H1 (cell line): ENCODE results near the gene RAB10. TPM values are rescaled to one million over a fixed set of nuclear protein-coding genes. Genes with fewer than 3 reads are reported as not detected.
A peak's percentile ranks its signal among the peaks of the same experiment; 100 is the strongest.

Experiments used
- CTCF ChIA-PET: fragments of 300-600 bp; sonication (Branson Sonifier 250); formaldehyde crosslinking; loops from one replicate; lab custom pipeline; 2021; ENCODE audit not compliant: partially characterized antibody; lab: Charles Lee
- POLR2A ChIA-PET: fragments of 300-600 bp; sonication (Branson Sonifier 250); formaldehyde crosslinking; loops from one replicate; lab custom pipeline; 2021; ENCODE audit warnings: inconsistent platforms; ENCODE audit not compliant: partially characterized antibody; lab: Charles Lee
- DNase-seq, 2 experiments: peaks; one replicate each; pipeline versions ENCODE4 v3.0.0 to v3.0.0-alpha.2; 2010 to 2022; ENCODE audit warnings: low spot score in 2 of 2, low read depth in 1 of 2, mixed read lengths in 1 of 2
- FAIRE-seq: peaks from 2 replicates; lab custom pipeline; 2011; peaks lifted over from hg19 to GRCh38; lab: Jason Lieb, UNC
- H2AFZ ChIP-seq: 2 replicates; pipeline ENCODE4 v1.8.1; 2012; ENCODE audit warnings: low read length, inconsistent platforms
- H2AK5ac ChIP-seq: 2 replicates; pipeline ENCODE4 v1.6.1; 2013; ENCODE audit warnings: low read depth, low read length
- H2BK120ac ChIP-seq: replicated peaks from 2 replicates; pipeline ENCODE3; 2013; ENCODE audit warnings: low read depth, low read length, inconsistent platforms
- H2BK12ac ChIP-seq: 2 replicates; pipeline ENCODE4 v1.6.1; 2013; ENCODE audit warnings: low read depth, low read length
- H2BK15ac ChIP-seq: 2 replicates; pipeline ENCODE4 v1.6.1; 2013; ENCODE audit warnings: low read length
- H2BK20ac ChIP-seq: 2 replicates; pipeline ENCODE4 v1.6.1; 2013; ENCODE audit warnings: low read length
- H2BK5ac ChIP-seq: 2 replicates; pipeline ENCODE4 v1.6.1; 2013; ENCODE audit warnings: low read depth, low read length
- H3K14ac ChIP-seq: 2 replicates; pipeline ENCODE4 v1.6.1; 2013; ENCODE audit warnings: inconsistent platforms; ENCODE audit not compliant: insufficient read length
- H3K18ac ChIP-seq: 2 replicates; pipeline ENCODE4 v1.6.1; 2013; ENCODE audit warnings: low read length; ENCODE audit errors: extremely low read depth
- H3K23ac ChIP-seq: 2 replicates; pipeline ENCODE4 v1.6.1; 2013; ENCODE audit warnings: inconsistent platforms; ENCODE audit not compliant: insufficient read length
- H3K23me2 ChIP-seq: 2 replicates; pipeline ENCODE4 v1.6.1; 2013; ENCODE audit warnings: low read depth, low read length
- H3K27ac ChIP-seq: 2 replicates; pipeline ENCODE4 v1.6.1; 2011; ENCODE audit warnings: low read depth, low read length, inconsistent platforms
- H3K27me3 ChIP-seq, 4 experiments: replicated peaks in 1 of 4; 1 replicate in 1 of 4; 2 replicates in 3 of 4; pipeline versions ENCODE4 v1.6.1 to v1.8.1; 2011 to 2013; ENCODE audit warnings: low read length in 3 of 4, mild to moderate bottlenecking in 3 of 4, inconsistent platforms in 2 of 4, mixed read lengths in 2 of 4, moderate library complexity in 1 of 4; ENCODE audit not compliant: control insufficient read depth in 3 of 4, insufficient read depth in 3 of 4; ENCODE audit errors: extremely low read depth in 1 of 4
- H3K36me3 ChIP-seq, 4 experiments: 2 replicates each; pipeline versions ENCODE4 v1.6.1 to v1.8.1; 2011 to 2013; ENCODE audit warnings: mild to moderate bottlenecking in 4 of 4, low read length in 3 of 4, moderate library complexity in 2 of 4, control low read depth in 1 of 4, inconsistent platforms in 1 of 4; ENCODE audit not compliant: insufficient read depth in 4 of 4, control insufficient read depth in 2 of 4
- H3K4ac ChIP-seq: replicated peaks from 2 replicates; pipeline ENCODE3; 2013; ENCODE audit warnings: low read length, low read depth, mixed read lengths, inconsistent platforms; ENCODE audit not compliant: insufficient read length
- H3K4me1 ChIP-seq, 4 experiments: replicated peaks in 1 of 4; 1 replicate in 1 of 4; 2 replicates in 3 of 4; pipeline versions ENCODE4 v1.6.1 to v1.8.1; 2011 to 2013; ENCODE audit warnings: low read length in 3 of 4, inconsistent platforms in 2 of 4, mixed read lengths in 1 of 4; ENCODE audit not compliant: insufficient read depth in 4 of 4, control insufficient read depth in 3 of 4
- H3K4me2 ChIP-seq, 2 experiments: 2 replicates each; pipeline versions ENCODE4 v1.6.1 to v1.8.1; 2011 to 2013; ENCODE audit warnings: low read depth in 2 of 2, low read length in 2 of 2, control low read depth in 1 of 2, inconsistent platforms in 1 of 2, mild to moderate bottlenecking in 1 of 2; ENCODE audit not compliant: insufficient read depth in 1 of 2
- H3K4me3 ChIP-seq, 4 experiments: fragments of 200-600, 300-600 bp in 1 of 4; sonication (generic), shearing (Covaris generic), sonication (Bioruptor Twin) in 1 of 4; 2 replicates each; pipeline versions ENCODE4 v1.5.1 to v1.8.1; 2011 to 2016; ENCODE audit warnings: low read length in 4 of 4, low read depth in 3 of 4, control low read depth in 2 of 4, inconsistent platforms in 2 of 4, mild to moderate bottlenecking in 2 of 4, mixed read lengths in 1 of 4, moderate library complexity in 1 of 4; ENCODE audit not compliant: insufficient read depth in 2 of 4; ENCODE audit errors: extremely low read depth in 1 of 4
- H3K56ac ChIP-seq: replicated peaks from 2 replicates; pipeline ENCODE3; 2013; ENCODE audit warnings: low read depth, mild to moderate bottlenecking, mixed read lengths, low read length, inconsistent platforms; ENCODE audit not compliant: insufficient read length
- H3K79me1 ChIP-seq: 2 replicates; pipeline ENCODE4 v1.6.1; 2013; ENCODE audit warnings: low read depth, low read length, control low read depth
- H3K79me2 ChIP-seq, 2 experiments: 2 replicates each; pipeline versions ENCODE4 v1.6.1 to v1.8.1; 2012 to 2013; ENCODE audit warnings: low read length in 2 of 2, mild to moderate bottlenecking in 2 of 2, inconsistent platforms in 1 of 2; ENCODE audit not compliant: insufficient read depth in 2 of 2, control insufficient read depth in 1 of 2
- H3K9ac ChIP-seq, 4 experiments: replicated peaks in 1 of 4; 1 replicate in 1 of 4; 2 replicates in 3 of 4; pipeline versions ENCODE4 v1.6.1 to v1.8.1; 2011 to 2013; ENCODE audit warnings: low read depth in 3 of 4, low read length in 3 of 4, control low read depth in 2 of 4, mild to moderate bottlenecking in 2 of 4, moderate library complexity in 2 of 4, inconsistent platforms in 1 of 4; ENCODE audit errors: extremely low read depth in 1 of 4
- H3K9me3 ChIP-seq, 2 experiments: 2 replicates each; pipeline versions ENCODE4 v1.6.1 to v1.8.1; 2012 to 2013; ENCODE audit warnings: mild to moderate bottlenecking in 2 of 2, moderate library complexity in 2 of 2, control low read depth in 1 of 2, inconsistent platforms in 1 of 2, low read depth in 1 of 2, low read length in 1 of 2, mixed read lengths in 1 of 2; ENCODE audit not compliant: insufficient read depth in 2 of 2
- H4K20me1 ChIP-seq, 2 experiments: replicated peaks in 1 of 2; 2 replicates each; pipeline versions ENCODE3 to v1.8.1; 2011 to 2013; ENCODE audit warnings: inconsistent platforms in 2 of 2, low read length in 2 of 2, mild to moderate bottlenecking in 1 of 2; ENCODE audit not compliant: insufficient read depth in 2 of 2, control insufficient read depth in 1 of 2
- H4K5ac ChIP-seq: 2 replicates; pipeline ENCODE4 v1.6.1; 2013; ENCODE audit warnings: low read length, low read depth, mixed read lengths, inconsistent platforms; ENCODE audit not compliant: insufficient read length
- H4K8ac ChIP-seq: 2 replicates; pipeline ENCODE4 v1.8.0; 2013; ENCODE audit warnings: mild to moderate bottlenecking, moderate library complexity, low read length, inconsistent platforms; ENCODE audit not compliant: insufficient read depth; ENCODE audit errors: extremely low read depth
- H4K91ac ChIP-seq: replicated peaks from 2 replicates; pipeline ENCODE3; 2013; ENCODE audit warnings: low read length, mixed read lengths, inconsistent platforms; ENCODE audit not compliant: insufficient read length
- CBX8 ChIP-seq: fragments of 300-800, 300-1000 bp; sonication (generic); IDR thresholded peaks from 2 replicates; pipeline ENCODE4 v1.7.1; 2016; ENCODE audit warnings: low read depth, low read length, borderline replicate concordance
- WGBS, 2 experiments: shearing (Covaris generic) in 1 of 2; methylation state at CpG; one replicate each; pipeline versions ENCODE4 v1.1.6 to v1.1.7; 2013 to 2015; ENCODE audit warnings: low lambda C conversion rate in 2 of 2, mixed read lengths in 2 of 2, inconsistent platforms in 1 of 2, low coverage in 1 of 2, missing lambda C conversion rate in 1 of 2; ENCODE audit not compliant: insufficient replicate concordance in 2 of 2, insufficient coverage in 1 of 2, insufficient read length in 1 of 2; ENCODE audit errors: extremely low coverage in 1 of 2, missing lambda C conversion rate in 1 of 2; 5-methylcytosine and 5-hydroxymethylcytosine counted together
- polyA plus RNA-seq, 7 experiments: library from polyadenylated mRNA; depleted of rRNA in 3 of 7; stranded (reverse) in 5 of 7; unstranded in 2 of 7; fragments of >200 nt in 5 of 7; fragments of 200-250 nt in 2 of 7; gene quantifications; 1 replicate in 5 of 7; 2 replicates in 1 of 7; 4 replicates in 1 of 7; pipeline versions ENCODE4 v1.2.1 to v1.2.3, GENCODE V29; 2011 to 2013; ENCODE audit warnings: missing spikeins in 2 of 7, mixed read lengths in 2 of 7
- total RNA-seq: library from RNA; stranded (reverse); fragmentation: NEBNext Ultra II Directional; extraction: Animal tissue kit (Norgen Biotek cat#: 25700); gene quantifications from 2 replicates; pipeline ENCODE4 v1.2.1, GENCODE V29; 2021

Gene RAB10
- total and polyA plus RNA-seq, 2 of the 8 experiments (the other 6 are each of a cell fraction or from before 2014, with no cell fraction given): 42.6 to 136 TPM

DNA sequence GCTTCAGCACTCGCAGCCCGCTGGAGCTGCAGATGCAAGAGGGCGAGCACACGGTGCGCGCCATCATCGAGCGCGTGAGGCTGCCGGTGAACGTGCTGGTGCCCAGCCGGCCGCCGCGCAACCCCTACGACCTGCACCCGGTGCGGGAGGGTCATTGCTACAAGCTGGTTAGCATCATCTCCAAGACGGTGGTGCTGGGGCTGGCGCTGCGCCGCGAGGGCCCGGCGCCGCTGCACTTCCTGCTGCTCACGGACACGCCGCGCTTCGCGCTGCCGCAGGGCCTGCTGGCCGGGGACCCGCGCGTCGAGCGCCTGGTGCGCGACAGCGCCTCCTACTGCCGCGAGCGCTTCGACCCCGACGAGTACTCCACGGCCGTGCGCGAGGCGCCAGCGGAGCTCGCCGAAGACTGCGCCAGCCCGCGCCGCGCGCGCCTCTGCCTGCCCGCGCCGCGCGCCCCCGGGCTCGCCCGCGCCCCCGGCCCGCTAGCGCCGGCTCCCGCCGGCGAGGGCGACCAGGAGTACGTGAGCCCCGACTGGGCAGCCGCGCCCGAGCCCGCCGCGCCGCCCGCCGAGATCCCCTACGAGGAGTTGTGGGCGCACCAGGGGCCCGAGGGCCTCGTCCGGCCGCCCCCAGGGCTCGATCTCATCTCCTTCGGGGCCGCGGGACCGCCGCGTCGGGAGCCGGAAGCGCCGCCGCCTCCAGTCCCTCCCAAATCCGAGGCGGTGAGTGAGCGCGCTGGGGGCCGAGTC, 150.8 kb downstream of the RAB10 start:
- H2AK5ac ChIP-seq: no peak overlapping the region
- WGBS, 2 experiments: 4% methylated on average over 76 of the region's 114 CpGs; no CpG with 5 or more reads in 1 of the 2 experiments
- H4K91ac ChIP-seq: peak overlapping the region; percentile 81
- peak; percentile 46 to 88 for DNase-seq
- peaks cover 0 to 6% (median 3%) of the 10 kb centered on the region in 4 experiments; a peak in 2 of 7 replicates for H3K27me3 ChIP-seq
- H3K79me1 ChIP-seq: peaks cover 2% of the 10 kb centered on the region; the same call in 1 of the 2 replicates
- peak overlapping the region in 2 of 4 experiments; percentile 54 to 62; a peak in 4 of 7 replicates for H3K9ac ChIP-seq
- no peaks in the 10 kb centered on the region for H3K79me2 ChIP-seq
- no peak overlapping the region for H2BK120ac ChIP-seq
- no peak overlapping the region for H3K4ac ChIP-seq
- H3K4me2 ChIP-seq: peak overlapping the region; percentile 59 to 96
- no peak overlapping the region for H3K56ac ChIP-seq
- peak overlapping the region; percentile 30; the same call in 1 of the 2 replicates for H2BK12ac ChIP-seq
- H3K4me1 ChIP-seq: peaks cover 0 to 14% (median 7%) of the 10 kb centered on the region in 4 experiments; a peak in 6 of 7 replicates
- peaks cover 3% of the 10 kb centered on the region; the same call in 1 of the 2 replicates for H3K23me2 ChIP-seq
- peak overlapping the region; percentile 34; the same call in 1 of the 2 replicates for H3K18ac ChIP-seq
- no peak for FAIRE-seq
- 0 out of 2 replicates have a peak overlapping the region, but pooled peaks have one; percentile 28 for H3K27ac ChIP-seq
- no peak overlapping the region for H2BK20ac ChIP-seq
- no peak overlapping the region for H2BK5ac ChIP-seq
- peak overlapping the region; percentile 99 for H2AFZ ChIP-seq
- no peaks in the 10 kb centered on the region for H3K9me3 ChIP-seq
- CTCF ChIA-PET: interaction anchor here (0.5 to 2.5 kb wide), 20 partner anchors 9 to 338 kb away, joined by 3 to 23 read pairs (median 3); partner anchors contain the start of gene GAREM2
- POLR2A ChIA-PET: interaction anchor here (0.6 to 7.0 kb wide), 11 partner anchors 8 to 160 kb away, joined by 3 to 65 read pairs (median 3); partner anchors contain the start of genes GAREM2, HADHA, HADHB and RAB10
- peaks cover 0 to 8% (median 3%) of the 10 kb centered on the region in 4 experiments; a peak in 2 of 8 replicates for H3K36me3 ChIP-seq
- H3K4me3 ChIP-seq: peak overlapping the region; percentile 31 to 77 (median 50)
- H3K23ac ChIP-seq: no peak overlapping the region
- no peak overlapping the region for H3K14ac ChIP-seq
- peak overlapping the region; percentile 69 for H4K8ac ChIP-seq
- H4K5ac ChIP-seq: peak overlapping the region; percentile 57
- peaks cover 0 to 2% of the 10 kb centered on the region in 2 experiments for H4K20me1 ChIP-seq
- H2BK15ac ChIP-seq: peak overlapping the region; percentile 95; the same call in 1 of the 2 replicates
- TF ChIP-seq CBX8: no peak
